22Rv1 (cell line): ENCODE results near the gene TET3.

Experiments used
- CTCF ChIP-seq: fragments of 450-650 bp; IDR thresholded peaks from 2 replicates; pipeline ENCODE4 v1.5.1; 2017; ENCODE audit warnings: mild to moderate bottlenecking
- ZFX ChIP-seq: fragments of 450-650 bp; IDR thresholded peaks from 2 replicates; pipeline ENCODE4 v1.6.1; 2017; ENCODE audit warnings: antibody characterized with exemption, borderline replicate concordance

- no peak for TF ChIP-seq CTCF
- TF ChIP-seq ZFX = no peak
Measured at GRCh38 chr2:73962798-73963197, 21.9 kb upstream of the TET3 start.
